MM.1S (cell line): ENCODE results near the gene UNC93A.

Experiments
- DNase-seq: peaks from one replicate; pipeline ENCODE4 v3.0.0-alpha.2; 2015
- H2AFZ ChIP-seq: fragments of 300-600 bp; sonication (generic); 2 replicates; pipeline ENCODE4 v1.6.0; 2016; ENCODE audit warnings: antibody characterized with exemption, low read length
- H3F3A ChIP-seq: fragments of 300-600 bp; sonication (generic); 2 replicates; pipeline ENCODE4 v1.6.1; 2016; ENCODE audit warnings: mild to moderate bottlenecking, antibody characterized with exemption, low read length, moderate library complexity, mixed read lengths; ENCODE audit not compliant: insufficient read depth
- H3K27ac ChIP-seq: fragments of 300-600 bp; sonication (generic); 2 replicates; pipeline ENCODE4 v1.5.1; 2016; ENCODE audit warnings: mild to moderate bottlenecking, low read length
- H3K27me3 ChIP-seq: fragments of 300-600 bp; sonication (generic); replicated peaks from 2 replicates; pipeline ENCODE4 v1.6.0; 2016; ENCODE audit warnings: low read length; ENCODE audit not compliant: insufficient read depth
- H3K36me3 ChIP-seq: fragments of 300-600 bp; sonication (generic); replicated peaks from 2 replicates; pipeline ENCODE4 v1.6.1; 2016; ENCODE audit warnings: mild to moderate bottlenecking, low read length, mixed read lengths; ENCODE audit not compliant: insufficient read depth
- H3K4me1 ChIP-seq: fragments of 300-600 bp; sonication (generic); 2 replicates; pipeline ENCODE4 v1.6.1; 2016; ENCODE audit warnings: low read length, mixed read lengths
- H3K4me2 ChIP-seq: fragments of 300-600 bp; sonication (generic); 2 replicates; pipeline ENCODE4 v1.6.0; 2016; ENCODE audit warnings: low read depth, low read length
- H3K4me3 ChIP-seq: fragments of 300-600 bp; sonication (generic); 2 replicates; pipeline ENCODE4 v1.5.1; 2016; ENCODE audit warnings: low read length, mixed read lengths
- H3K79me2 ChIP-seq: fragments of 300-600 bp; sonication (generic); 2 replicates; pipeline ENCODE4 v1.6.1; 2016; ENCODE audit warnings: mixed run types, low read length, mixed read lengths
- H3K9ac ChIP-seq: fragments of 300-600 bp; sonication (generic); 2 replicates; pipeline ENCODE4 v1.6.1; 2016; ENCODE audit warnings: low read length, mixed read lengths
- H3K9me2 ChIP-seq: fragments of 300-600 bp; sonication (generic); replicated peaks from 2 replicates; pipeline ENCODE4 v1.6.1; 2016; ENCODE audit warnings: mild to moderate bottlenecking, low read length, mixed read lengths; ENCODE audit not compliant: insufficient read depth
- H3K9me3 ChIP-seq: fragments of 300-600 bp; sonication (generic); replicated peaks from 2 replicates; pipeline ENCODE4 v1.6.1; 2016; ENCODE audit warnings: mild to moderate bottlenecking, low read length, mixed read lengths; ENCODE audit not compliant: insufficient read depth
- H4K20me1 ChIP-seq: fragments of 300-600 bp; sonication (generic); 2 replicates; pipeline ENCODE4 v1.6.1; 2016; ENCODE audit warnings: mild to moderate bottlenecking, low read length, moderate library complexity, mixed read lengths; ENCODE audit not compliant: insufficient read depth
- CTCF ChIP-seq: fragments of 300-600 bp; sonication (generic); IDR thresholded peaks from 2 replicates; pipeline ENCODE4 v1.5.1; 2016; ENCODE audit warnings: antibody characterized with exemption, low read length, mixed read lengths
- EZH2 ChIP-seq: fragments of 300-600 bp; sonication (generic); optimal IDR thresholded peaks from 2 replicates; pipeline ENCODE3; 2017; ENCODE audit warnings: low read depth, mild to moderate bottlenecking, antibody characterized with exemption, low read length, mixed read lengths
- EZH2phosphoT487 ChIP-seq: fragments of 300-600 bp; sonication (generic); IDR thresholded peaks from 2 replicates; pipeline ENCODE4 v1.6.1; 2018; ENCODE audit warnings: antibody characterized with exemption, low read length

UNC93A gene

DNA sequence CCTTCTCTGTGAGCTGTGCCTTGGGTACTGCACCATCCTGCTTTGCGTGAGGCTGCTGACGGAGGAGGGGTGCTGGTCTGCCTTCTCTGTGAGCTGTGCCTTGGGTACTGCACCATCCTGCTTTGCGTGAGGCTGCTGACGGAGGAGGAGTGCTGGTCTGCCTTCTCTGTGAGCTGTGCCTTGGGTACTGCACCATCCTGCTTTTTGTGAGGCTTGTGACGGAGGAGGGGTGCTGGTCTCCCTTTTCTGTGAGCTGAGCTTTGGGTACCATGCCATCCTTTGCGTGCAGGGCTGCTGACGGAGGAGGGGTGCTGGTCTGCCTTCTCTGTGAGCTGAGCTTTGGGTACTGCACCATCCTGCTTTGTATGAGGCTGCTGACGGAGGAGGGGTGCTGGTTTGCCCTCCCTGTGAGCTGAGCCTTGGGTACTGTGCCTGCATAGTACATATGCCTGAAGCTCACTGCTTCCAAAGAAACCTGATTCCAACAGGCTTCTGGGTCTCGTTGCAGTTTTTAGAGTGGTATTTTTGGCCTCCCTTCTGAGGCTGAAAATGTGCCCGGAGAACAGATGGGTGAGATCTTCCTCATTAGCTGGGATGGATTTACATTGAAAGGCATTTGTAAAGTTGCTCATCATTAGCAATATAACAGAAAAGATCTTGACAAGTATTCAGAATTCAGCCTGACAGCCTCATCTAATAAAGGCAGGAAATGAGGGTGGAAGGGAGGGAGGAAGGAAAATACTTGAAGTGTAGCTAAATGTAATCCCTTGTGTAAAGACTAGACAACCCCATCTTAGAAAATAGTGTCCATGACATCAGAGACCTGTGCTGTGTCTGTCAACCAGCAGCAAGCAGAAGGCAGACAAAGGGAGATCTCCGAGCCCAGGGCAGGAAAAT is 46.8 kb upstream of the UNC93A start:
- H3K4me3 ChIP-seq = no peak overlapping the region
- H3K4me2 ChIP-seq = no peak overlapping the region
- no peak overlapping the region for H3K27ac ChIP-seq

DNA sequence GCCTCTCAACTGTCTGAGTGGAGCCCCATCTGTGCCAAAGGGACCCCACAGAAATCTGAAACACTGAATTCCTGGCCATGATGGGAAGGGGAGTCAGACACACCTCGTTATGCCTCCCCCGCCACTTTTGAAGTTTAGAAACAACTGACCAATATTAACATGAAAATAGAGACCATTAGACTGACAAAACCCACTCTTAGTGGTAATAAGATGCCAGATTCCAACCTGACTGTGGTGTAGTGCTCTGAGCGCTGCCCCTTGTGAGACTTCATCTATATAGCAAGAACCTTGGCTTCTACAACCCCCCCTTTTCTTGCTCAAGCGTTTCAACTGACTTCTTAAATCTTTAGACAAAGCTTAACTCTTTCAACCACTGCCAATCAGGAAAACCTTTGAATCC is 46.1 kb upstream of the UNC93A start:
- Histone ChIP-seq H3F3A (no peaks in the 10 kb centered on the region), H4K20me1 (no peaks in the 10 kb centered on the region), H3K36me3 (no peaks in the 10 kb centered on the region), H3K27me3 (no peaks in the 10 kb centered on the region), H3K9ac (no peak overlapping the region), H3K4me3 (no peak overlapping the region), H3K27ac (no peak overlapping the region), H3K79me2 (no peaks in the 10 kb centered on the region), H3K9me3 (no peaks in the 10 kb centered on the region), H3K4me2 (no peak overlapping the region), H3K9me2 (no peaks in the 10 kb centered on the region), H3K4me1 (no peaks in the 10 kb centered on the region), H2AFZ (no peak overlapping the region)
- TF ChIP-seq EZH2 = no peak
- no peak for TF ChIP-seq CTCF
- no peak for TF ChIP-seq EZH2phosphoT487
- no peak for DNase-seq

More for the DNA sequence above, 46.8 kb upstream of the UNC93A start:
- no peaks in the 10 kb centered on the region for H3K9me3 ChIP-seq
- H3K27me3 ChIP-seq = no peaks in the 10 kb centered on the region
- no peaks in the 10 kb centered on the region for H3K36me3 ChIP-seq
- H3K4me1 ChIP-seq = no peaks in the 10 kb centered on the region
- no peak for DNase-seq
- no peak overlapping the region for H2AFZ ChIP-seq
- H3K9me2 ChIP-seq = no peaks in the 10 kb centered on the region
- H3K9ac ChIP-seq = no peak overlapping the region
- H3F3A ChIP-seq = no peaks in the 10 kb centered on the region
- no peaks in the 10 kb centered on the region for H4K20me1 ChIP-seq
- no peak for TF ChIP-seq CTCF
- no peak for TF ChIP-seq EZH2
- TF ChIP-seq EZH2phosphoT487 = no peak
- no peaks in the 10 kb centered on the region for H3K79me2 ChIP-seq

DNA sequence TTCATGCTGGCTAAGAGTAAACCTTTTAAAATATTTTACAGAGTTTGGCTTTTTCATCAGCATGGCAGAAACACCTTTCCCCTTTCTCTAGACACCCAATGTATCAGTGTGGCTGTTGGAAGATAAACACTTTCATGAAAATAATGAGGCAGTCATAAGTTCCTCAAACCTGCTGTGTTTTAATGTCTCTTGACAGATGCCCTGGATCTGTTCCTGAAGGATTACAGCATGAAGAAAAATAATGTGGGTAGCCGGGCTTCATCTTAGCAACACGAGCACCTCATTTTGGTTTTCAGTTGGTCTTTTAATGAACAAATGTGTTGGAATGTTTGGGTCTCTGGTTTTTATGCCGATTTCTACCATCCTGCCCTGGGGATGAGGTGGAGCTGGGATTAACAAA is 45.5 kb upstream of the UNC93A start:
- no peaks in the 10 kb centered on the region for H3K9me2 ChIP-seq
- no peak overlapping the region for H3K4me3 ChIP-seq
- no peaks in the 10 kb centered on the region for H3K9me3 ChIP-seq
- H3K79me2 ChIP-seq = no peaks in the 10 kb centered on the region
- TF ChIP-seq EZH2phosphoT487 (no peak), EZH2 (no peak), CTCF (no peak)
- H2AFZ ChIP-seq = no peak overlapping the region
- H3K4me1 ChIP-seq = no peaks in the 10 kb centered on the region
- no peak for DNase-seq
- no peak overlapping the region for H3K9ac ChIP-seq
- no peak overlapping the region for H3K27ac ChIP-seq
- H4K20me1 ChIP-seq = no peaks in the 10 kb centered on the region
- no peaks in the 10 kb centered on the region for H3K36me3 ChIP-seq
- no peaks in the 10 kb centered on the region for H3K27me3 ChIP-seq
- H3K4me2 ChIP-seq = no peak overlapping the region
- H3F3A ChIP-seq = no peaks in the 10 kb centered on the region
